Measurements from ENCODE around the gene TSPAN16. TPM values are rescaled to one million over a fixed set of nuclear protein-coding genes. Genes with fewer than 3 reads are reported as not detected.

TSPAN16 gene
- total RNA-seq, 1 experiment from 2014 or later = not detected

GRCh38 chr19:11299946-11300810, 4.2 kb downstream of the TSPAN16 start:
- Histone ChIP-seq H3K4me2 (ENCODE audit: insufficient read depth, insufficient read length, low read length) (no peak overlapping the region), H2AK5ac (ENCODE audit: insufficient read length, low read length) (no peak overlapping the region), H3K23ac (ENCODE audit: insufficient read length, low read depth, low read length) (no peak overlapping the region), H2BK15ac (ENCODE audit: low read depth, low read length) (no peak overlapping the region), H4K20me1 (ENCODE audit: control insufficient read depth, insufficient read depth, insufficient read length) (peaks cover 4% of the 10 kb centered on the region), H3T11ph (ENCODE audit: low read length) (no peak overlapping the region), H3K14ac (ENCODE audit: insufficient read depth, low read length) (no peak overlapping the region), H2BK120ac (ENCODE audit: low read depth, low read length, poor library complexity, severe bottlenecking) (no peak overlapping the region), H2BK12ac (ENCODE audit: insufficient read length, low read depth, low read length) (no peak overlapping the region), H4K5ac (ENCODE audit: insufficient read length, low read depth, low read length) (no peak overlapping the region), H3K56ac (ENCODE audit: insufficient read length, low read depth, low read length) (no peak overlapping the region), H3K9ac (ENCODE audit: extremely low read depth, insufficient read length, low read length) (no peak overlapping the region), H3K23me2 (ENCODE audit: insufficient read length, low read depth, low read length, poor library complexity, severe bottlenecking) (no peaks in the 10 kb centered on the region), H3K27ac (ENCODE audit: insufficient read length, low read depth, low read length) (no peak overlapping the region), H3K4ac (ENCODE audit: low read depth, low read length) (no peak overlapping the region), H4K91ac (ENCODE audit: insufficient read length, low read depth, low read length) (no peak overlapping the region), H4K8ac (replicated peaks; ENCODE audit: insufficient read length, low read depth, low read length) (no peak overlapping the region), H2BK5ac (ENCODE audit: insufficient read length, low read length) (no peak overlapping the region), H3K79me1 (ENCODE audit: insufficient read depth, low read depth, low read length, poor library complexity, severe bottlenecking) (no peaks in the 10 kb centered on the region), H3K9me3 (ENCODE audit: control insufficient read depth, low read depth, low read length) (no peaks in the 10 kb centered on the region), H2AFZ (ENCODE audit: low read length) (no peak overlapping the region), H3K18ac (ENCODE audit: insufficient read length, low read depth, low read length) (no peak overlapping the region), H3K79me2 (ENCODE audit: insufficient read depth, low read length) (no peaks in the 10 kb centered on the region), H2BK20ac (ENCODE audit: low read depth, low read length, poor library complexity, severe bottlenecking) (no peak overlapping the region), H3K27me3 (ENCODE audit: insufficient read depth, low read length) (no peaks in the 10 kb centered on the region), H3K4me1 (ENCODE audit: insufficient read depth, low read length) (no peaks in the 10 kb centered on the region)
- DNase-seq = no peak
- no peaks in the 10 kb centered on the region; a peak in 1 of 7 replicates for H3K36me3 Mint-ChIP-seq (ENCODE audit: insufficient read depth in 1 of 3, low read depth in 3 of 3)
- peaks cover 10% of the 10 kb centered on the region for H3K27me3 Mint-ChIP-seq (ENCODE audit: low read depth)
- H3K27ac Mint-ChIP-seq = no peak overlapping the region
- H3K4me1 Mint-ChIP-seq = peaks cover 4 to 21% of the 10 kb centered on the region in 2 experiments
- no peak overlapping the region; a peak in 1 of 5 replicates for H3K4me3 Mint-ChIP-seq
- WGBS (ENCODE audit: extremely low coverage, insufficient read length, low lambda C conversion rate) = no CpG with 5 or more reads among the region's 8 CpGs
- TF ChIP-seq, protein P1, sequence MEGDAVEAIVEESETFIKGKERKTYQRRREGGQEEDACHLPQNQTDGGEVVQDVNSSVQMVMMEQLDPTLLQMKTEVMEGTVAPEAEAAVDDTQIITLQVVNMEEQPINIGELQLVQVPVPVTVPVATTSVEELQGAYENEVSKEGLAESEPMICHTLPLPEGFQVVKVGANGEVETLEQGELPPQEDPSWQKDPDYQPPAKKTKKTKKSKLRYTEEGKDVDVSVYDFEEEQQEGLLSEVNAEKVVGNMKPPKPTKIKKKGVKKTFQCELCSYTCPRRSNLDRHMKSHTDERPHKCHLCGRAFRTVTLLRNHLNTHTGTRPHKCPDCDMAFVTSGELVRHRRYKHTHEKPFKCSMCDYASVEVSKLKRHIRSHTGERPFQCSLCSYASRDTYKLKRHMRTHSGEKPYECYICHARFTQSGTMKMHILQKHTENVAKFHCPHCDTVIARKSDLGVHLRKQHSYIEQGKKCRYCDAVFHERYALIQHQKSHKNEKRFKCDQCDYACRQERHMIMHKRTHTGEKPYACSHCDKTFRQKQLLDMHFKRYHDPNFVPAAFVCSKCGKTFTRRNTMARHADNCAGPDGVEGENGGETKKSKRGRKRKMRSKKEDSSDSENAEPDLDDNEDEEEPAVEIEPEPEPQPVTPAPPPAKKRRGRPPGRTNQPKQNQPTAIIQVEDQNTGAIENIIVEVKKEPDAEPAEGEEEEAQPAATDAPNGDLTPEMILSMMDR (conservative IDR thresholded peaks at IDR 0.05) = no peak
- H3K9me3 Mint-ChIP-seq = no peaks in the 10 kb centered on the region

Data from H9 (cell line).